ENCODE results near the gene MPV17L2. TPM values are rescaled to one million over a fixed set of nuclear protein-coding genes. Genes with fewer than 3 reads are reported as not detected.

MPV17L2 gene
- total and polyA plus RNA-seq, 4 donors: 3.6 to 28.0 (median 14.1) TPM

GRCh38 chr19:18143902-18144301 lies 49.1 kb upstream of the MPV17L2 start:
- H3K9ac ChIP-seq (ENCODE audit: low read depth in 1 of 2, low read length in 2 of 2): no peak overlapping the region
- H3K9me3 ChIP-seq (ENCODE audit: control insufficient read depth in 4 of 4, low read length in 3 of 4): no peaks in the 10 kb centered on the region
- H3K36me3 ChIP-seq (ENCODE audit: control insufficient read depth in 4 of 4, insufficient read depth in 3 of 4, low read depth in 1 of 4, low read length in 3 of 4): peaks cover 24 to 52% (median 38%) of the 10 kb centered on the region in 4 donors
- peaks cover 0 to 5% (median 3%) of the 10 kb centered on the region in 4 donors for H3K4me1 ChIP-seq (ENCODE audit: control insufficient read depth in 4 of 4, insufficient read depth in 4 of 4, low read length in 3 of 4)
- H3K4me3 ChIP-seq (ENCODE audit: low read depth in 1 of 3, low read length in 3 of 3): no peak overlapping the region
- WGBS: 96% methylated on average over 3 of the region's 3 CpGs
- H3K27me3 ChIP-seq (ENCODE audit: control insufficient read depth in 4 of 4, insufficient read depth in 4 of 4, low read length in 3 of 4): no peaks in the 10 kb centered on the region
- no peak overlapping the region for H3K27ac ChIP-seq (ENCODE audit: low read depth in 1 of 2, low read length in 2 of 2)
- TF ChIP-seq FOXA1 (IDR thresholded peaks at IDR 0.05) (no peak), SP1 (IDR thresholded peaks at IDR 0.05) (no peak), EGR1 (IDR thresholded peaks at IDR 0.05; ENCODE audit: low read depth in 2 of 2) (no peak), MAX (IDR thresholded peaks at IDR 0.05) (no peak), CTCF (IDR thresholded peaks at IDR 0.05; ENCODE audit: low read depth, low read length, missing input control) (no peak), REST (IDR thresholded peaks at IDR 0.05) (no peak), RAD21 (IDR thresholded peaks at IDR 0.05) (no peak), TAF1 (conservative IDR thresholded peaks at IDR 0.05) (no peak), NR2F2 (IDR thresholded peaks at IDR 0.05) (no peak), JUND (IDR thresholded peaks at IDR 0.05) (no peak), YY1 (IDR thresholded peaks at IDR 0.05) (no peak)
- DNase-seq (ENCODE audit: low spot score): no peak

GRCh38 chr19:18144361-18144760 lies 48.7 kb upstream of the MPV17L2 start:
- Histone ChIP-seq H3K27ac (ENCODE audit: low read depth in 1 of 2, low read length in 2 of 2) (no peak overlapping the region), H3K9me3 (ENCODE audit: control insufficient read depth in 4 of 4, low read length in 3 of 4) (no peaks in the 10 kb centered on the region), H3K9ac (ENCODE audit: low read depth in 1 of 2, low read length in 2 of 2) (no peak overlapping the region), H3K27me3 (ENCODE audit: control insufficient read depth in 4 of 4, insufficient read depth in 4 of 4, low read length in 3 of 4) (no peaks in the 10 kb centered on the region), H3K36me3 (ENCODE audit: control insufficient read depth in 4 of 4, insufficient read depth in 3 of 4, low read depth in 1 of 4, low read length in 3 of 4) (peaks cover 24 to 52% (median 38%) of the 10 kb centered on the region in 4 donors), H3K4me3 (ENCODE audit: low read depth in 1 of 3, low read length in 3 of 3) (no peak overlapping the region), H3K4me1 (ENCODE audit: control insufficient read depth in 4 of 4, insufficient read depth in 4 of 4, low read length in 3 of 4) (peaks cover 0 to 4% (median 2%) of the 10 kb centered on the region in 4 donors)
- DNase-seq (ENCODE audit: low spot score): no peak
- no peak for TF ChIP-seq ZBTB33 (IDR thresholded peaks at IDR 0.05)
- TF ChIP-seq MAX (IDR thresholded peaks at IDR 0.05): no peak
- no peak for TF ChIP-seq YY1 (IDR thresholded peaks at IDR 0.05)
- no peak for TF ChIP-seq EGR1 (IDR thresholded peaks at IDR 0.05; ENCODE audit: low read depth in 2 of 2)
- TF ChIP-seq HNF4A (conservative IDR thresholded peaks at IDR 0.05): no peak
- TF ChIP-seq RXRA (IDR thresholded peaks at IDR 0.05): no peak
- no peak for TF ChIP-seq FOXA2 (IDR thresholded peaks at IDR 0.05)
- TF ChIP-seq FOXA1 (IDR thresholded peaks at IDR 0.05): no peak
- no peak for TF ChIP-seq TAF1 (conservative IDR thresholded peaks at IDR 0.05)
- no peak for TF ChIP-seq SP1 (IDR thresholded peaks at IDR 0.05)
- no peak for TF ChIP-seq CTCF (IDR thresholded peaks at IDR 0.05; ENCODE audit: low read depth, low read length, missing input control)
- 93% methylated on average over 16 of the region's 16 CpGs for WGBS
